AG09319 (cell line): Measurements from ENCODE around the gene NDST1.

Experiments used
- DNase-seq: peaks from one replicate; pipeline ENCODE4 v3.0.0-alpha.2; 2010; ENCODE audit warnings: low read depth; ENCODE audit errors: extremely low read depth
- CTCF ChIP-seq: IDR thresholded peaks from 2 replicates; pipeline ENCODE4 v1.5.1; 2011; ENCODE audit warnings: low read depth, mild to moderate bottlenecking, inconsistent platforms, low read length, moderate library complexity

Gene NDST1

GRCh38 chr5:150525781-150526180 is 17.9 kb downstream of the NDST1 start:
- no peak for DNase-seq
- no peak for TF ChIP-seq CTCF

- no peak for DNase-seq
These were observed 19.1 kb downstream of the NDST1 start for GRCh38 chr5:150527038-150527437.

GRCh38 chr5:150527808-150528207 is 19.9 kb downstream of the NDST1 start:
- no peak for DNase-seq
- no peak for TF ChIP-seq CTCF

More at GRCh38 chr5:150527038-150527437, 19.1 kb downstream of the NDST1 start:
- no peak for TF ChIP-seq CTCF

GRCh38 chr5:150528924-150529546 is 21.1 kb downstream of the NDST1 start:
- TF ChIP-seq CTCF = no peak
- DNase-seq = no peak

- TF ChIP-seq CTCF = no peak
- no peak for DNase-seq
These were observed 21.6 kb downstream of the NDST1 start for GRCh38 chr5:150529555-150529954.

- DNase-seq = no peak
- no peak for TF ChIP-seq CTCF
These were observed 22.5 kb downstream of the NDST1 start for GRCh38 chr5:150530423-150530822.

- DNase-seq = no peak
- TF ChIP-seq CTCF = no peak
These were observed 23.1 kb downstream of the NDST1 start for GRCh38 chr5:150530951-150531588.
